NCI-H128 (cell line): ENCODE data around the gene KCTD13.
"Not testable (repeated sequence)": the region's sequence is repeated elsewhere in the genome, so short reads cannot be mapped to it uniquely, and the experiment has no call there.

ENCODE experiments used
- DNase-seq: peaks from one replicate; lab custom pipeline; 2025; ENCODE audit not compliant: unreplicated experiment; lab: John Stamatoyannopoulos, UW

KCTD13 gene

GRCh38 chr16:29947897-29948296 lies 21.9 kb upstream of the KCTD13 start:
- no peak for DNase-seq

- no peak for DNase-seq
These were observed 18.1 kb upstream of the KCTD13 start for GRCh38 chr16:29943846-29944799.

GRCh38 chr16:29940656-29941055 lies 14.6 kb upstream of the KCTD13 start:
- no peak for DNase-seq

- DNase-seq, result not testable (repeated sequence)
These were observed 5.7 kb upstream of the KCTD13 start for GRCh38 chr16:29931750-29932149.

- no peak for DNase-seq
These were observed 1.3 kb upstream of the KCTD13 start for GRCh38 chr16:29927070-29927905.

GRCh38 chr16:29926711-29927052 lies 656 bp upstream of the KCTD13 start:
- no peak for DNase-seq

- no peak for DNase-seq
These were observed 795 bp downstream of the KCTD13 start for GRCh38 chr16:29925105-29925756.

- no peak for DNase-seq
These were observed 3.0 kb downstream of the KCTD13 start for GRCh38 chr16:29922986-29923501.

- no peak for DNase-seq
These were observed 3.7 kb downstream of the KCTD13 start for GRCh38 chr16:29922326-29922725.

- DNase-seq, result no peak
These were observed 5.0 kb downstream of the KCTD13 start for GRCh38 chr16:29921034-29921385.

- DNase-seq, result no peak
These were observed 5.6 kb downstream of the KCTD13 start for GRCh38 chr16:29920288-29921033.

GRCh38 chr16:29916979-29917378 lies 9.0 kb downstream of the KCTD13 start:
- DNase-seq, result no peak

- no peak for DNase-seq
These were observed 10.3 kb downstream of the KCTD13 start for GRCh38 chr16:29915590-29916247.

- DNase-seq, result no peak
These were observed 12.5 kb downstream of the KCTD13 start for GRCh38 chr16:29913514-29913913.

- no peak for DNase-seq
These were observed 13.9 kb downstream of the KCTD13 start for GRCh38 chr16:29912087-29912486.

GRCh38 chr16:29911676-29912010 lies 14.4 kb downstream of the KCTD13 start:
- no peak for DNase-seq

GRCh38 chr16:29910819-29911675 lies 15.0 kb downstream of the KCTD13 start:
- no peak for DNase-seq

GRCh38 chr16:29909851-29910250 lies 16.2 kb downstream of the KCTD13 start:
- not testable (repeated sequence) for DNase-seq

- DNase-seq, result no peak
These were observed 16.6 kb downstream of the KCTD13 start for GRCh38 chr16:29909391-29909790.
